DMS79 (cell line): ENCODE data around the gene GRID2IP.
"Not testable (repeated sequence)": the region's sequence is repeated elsewhere in the genome, so short reads cannot be mapped to it uniquely, and the experiment has no call there.

Experiments
- DNase-seq: peaks from one replicate; lab custom pipeline; 2025; lab: John Stamatoyannopoulos, UW

The GRID2IP gene

GRCh38 chr7:6551016-6551511 is at the start of gene GRID2IP:
GRID2IP (minus strand) TSS chr7:6551461; CDS start chr7:6551436, 25 bp downstream.
- DNase-seq, result no peak

- DNase-seq, result no peak
Measured at GRCh38 chr7:6600093-6600492, 48.8 kb upstream of the GRID2IP start.

GRCh38 chr7:6590645-6591110 is 39.4 kb upstream of the GRID2IP start:
- no peak for DNase-seq

- DNase-seq, result peak; percentile 30
Measured at GRCh38 chr7:6589829-6590644, 38.8 kb upstream of the GRID2IP start, which contains the start of gene INTS15. INTS15 (plus strand) TSS chr7:6590021; CDS start chr7:6590284, 263 bp downstream.

- DNase-seq, result no peak
Measured at GRCh38 chr7:6589151-6589828, 38.0 kb upstream of the GRID2IP start.

- no peak for DNase-seq
Measured at GRCh38 chr7:6588566-6588965, 37.3 kb upstream of the GRID2IP start.

GRCh38 chr7:6585746-6586432 is 34.6 kb upstream of the GRID2IP start:
- not testable (repeated sequence) for DNase-seq

- DNase-seq, result no peak
Measured at GRCh38 chr7:6579446-6579845, 28.2 kb upstream of the GRID2IP start.

- no peak for DNase-seq
Measured at GRCh38 chr7:6578114-6579084, 27.1 kb upstream of the GRID2IP start.

- DNase-seq, result peak; percentile 73
Measured at GRCh38 chr7:6577369-6578113, 26.3 kb upstream of the GRID2IP start, which contains the start of gene ZDHHC4. ZDHHC4 (plus strand) TSS chr7:6577454; CDS start chr7:6580562, 3,108 bp downstream.

GRCh38 chr7:6576867-6577368 is 25.7 kb upstream of the GRID2IP start:
- DNase-seq, result not testable (repeated sequence)

GRCh38 chr7:6576024-6576866 is 25.0 kb upstream of the GRID2IP start:
- DNase-seq, result no peak

GRCh38 chr7:6575281-6576023 is 24.2 kb upstream of the GRID2IP start:
- no peak for DNase-seq

GRCh38 chr7:6571160-6571779 is 20.0 kb upstream of the GRID2IP start:
- DNase-seq, result no peak

GRCh38 chr7:6567886-6568285 is 16.6 kb upstream of the GRID2IP start:
- no peak for DNase-seq

GRCh38 chr7:6565655-6566054 is 14.4 kb upstream of the GRID2IP start:
- DNase-seq, result no peak

- DNase-seq, result no peak
Measured at GRCh38 chr7:6563936-6564770, 12.9 kb upstream of the GRID2IP start.
